Fibroblast of lung (primary cell): ENCODE results near the gene PLA2G3. TPM values are rescaled to one million over a fixed set of nuclear protein-coding genes. Genes with fewer than 3 reads are reported as not detected.

Experiments used
- DNase-seq, 2 donors: peaks; one replicate each; pipeline versions ENCODE4 v3.0.0 to v3.0.0-alpha.2; 2010; ENCODE audit warnings: low read depth in 2 of 2
- H2AFZ ChIP-seq: 2 replicates; pipeline ENCODE4 v1.5.1; 2012; ENCODE audit warnings: low read length, control low read depth, inconsistent platforms
- H3K27ac ChIP-seq: 2 replicates; pipeline ENCODE4 v1.5.1; 2011; ENCODE audit warnings: low read length, control low read depth; ENCODE audit not compliant: insufficient read depth
- H3K27me3 ChIP-seq: 2 replicates; pipeline ENCODE4 v1.5.1; 2011; ENCODE audit warnings: mild to moderate bottlenecking, low read length; ENCODE audit not compliant: control insufficient read depth, insufficient read depth
- H3K36me3 ChIP-seq: 2 replicates; pipeline ENCODE4 v1.5.1; 2011; ENCODE audit warnings: low read length; ENCODE audit not compliant: control insufficient read depth, insufficient read depth
- H3K4me1 ChIP-seq: 2 replicates; pipeline ENCODE4 v1.5.1; 2011; ENCODE audit warnings: low read length; ENCODE audit not compliant: control insufficient read depth, insufficient read depth; ENCODE audit errors: extremely low read depth
- H3K4me2 ChIP-seq: 2 replicates; pipeline ENCODE4 v1.5.1; 2011; ENCODE audit warnings: low read length, control low read depth; ENCODE audit not compliant: insufficient read depth; ENCODE audit errors: extremely low read depth
- H3K4me3 ChIP-seq, 4 experiments: fragments of 200-600 bp in 1 of 4; sonication (generic) in 1 of 4; replicated peaks in 1 of 4; 2 replicates each; pipeline ENCODE4 v1.5.1; 2011 to 2016; ENCODE audit warnings: low read length in 4 of 4, low read depth in 3 of 4, mild to moderate bottlenecking in 3 of 4, control low read depth in 2 of 4, inconsistent platforms in 1 of 4, mixed read lengths in 1 of 4; ENCODE audit not compliant: insufficient read depth in 1 of 4; ENCODE audit errors: control extremely low read depth in 1 of 4
- H3K79me2 ChIP-seq: 2 replicates; pipeline ENCODE4 v1.5.1; 2012; ENCODE audit warnings: mild to moderate bottlenecking, low read length, inconsistent platforms; ENCODE audit not compliant: control insufficient read depth, insufficient read depth
- H3K9ac ChIP-seq: 2 replicates; pipeline ENCODE4 v1.5.1; 2011; ENCODE audit warnings: mild to moderate bottlenecking, low read length, control low read depth; ENCODE audit not compliant: insufficient read depth
- H3K9me3 ChIP-seq: 2 replicates; pipeline ENCODE4 v1.5.1; 2012; ENCODE audit warnings: low read depth, low read length; ENCODE audit not compliant: control insufficient read depth, insufficient read depth
- H4K20me1 ChIP-seq: 2 replicates; pipeline ENCODE4 v1.5.1; 2011; ENCODE audit warnings: low read length; ENCODE audit not compliant: control insufficient read depth, insufficient read depth; ENCODE audit errors: extremely low read depth
- EZH2 ChIP-seq: IDR thresholded peaks from 2 replicates; pipeline ENCODE4 v1.5.1; 2012; ENCODE audit warnings: low read length, control low read depth, mild to moderate bottlenecking; ENCODE audit errors: missing control alignments
- polyA plus RNA-seq, 2 donors: library from polyadenylated mRNA; depleted of rRNA in 1 of 2; stranded (reverse) in 1 of 2; unstranded in 1 of 2; fragments of >200 nt; gene quantifications; 2 replicates each; pipeline ENCODE4 v1.2.1, GENCODE V29; 2011 to 2012; ENCODE audit warnings: missing spikeins in 1 of 2
- total RNA-seq: library from RNA; depleted of rRNA; stranded (reverse); fragments of >200 nt; gene quantifications from 2 replicates; pipeline ENCODE4 v1.2.1, GENCODE V29; 2014
- TF ChIP-seq, protein P1 (sequence below), 2 donors: IDR thresholded peaks in 1 of 2; conservative IDR thresholded peaks in 1 of 2; 1 replicate in 1 of 2; 2 replicates in 1 of 2; pipeline ENCODE4 v1.5.1; 2011 to 2012; ENCODE audit warnings: low read length in 2 of 2, control low read depth in 1 of 2, inconsistent platforms in 1 of 2, low read depth in 1 of 2, mild to moderate bottlenecking in 1 of 2

Gene PLA2G3
- total and polyA plus RNA-seq, 2 donors (not counting 1 experiment from before 2014, with no cell fraction given) = 0.18 to 0.33 TPM

DNA sequence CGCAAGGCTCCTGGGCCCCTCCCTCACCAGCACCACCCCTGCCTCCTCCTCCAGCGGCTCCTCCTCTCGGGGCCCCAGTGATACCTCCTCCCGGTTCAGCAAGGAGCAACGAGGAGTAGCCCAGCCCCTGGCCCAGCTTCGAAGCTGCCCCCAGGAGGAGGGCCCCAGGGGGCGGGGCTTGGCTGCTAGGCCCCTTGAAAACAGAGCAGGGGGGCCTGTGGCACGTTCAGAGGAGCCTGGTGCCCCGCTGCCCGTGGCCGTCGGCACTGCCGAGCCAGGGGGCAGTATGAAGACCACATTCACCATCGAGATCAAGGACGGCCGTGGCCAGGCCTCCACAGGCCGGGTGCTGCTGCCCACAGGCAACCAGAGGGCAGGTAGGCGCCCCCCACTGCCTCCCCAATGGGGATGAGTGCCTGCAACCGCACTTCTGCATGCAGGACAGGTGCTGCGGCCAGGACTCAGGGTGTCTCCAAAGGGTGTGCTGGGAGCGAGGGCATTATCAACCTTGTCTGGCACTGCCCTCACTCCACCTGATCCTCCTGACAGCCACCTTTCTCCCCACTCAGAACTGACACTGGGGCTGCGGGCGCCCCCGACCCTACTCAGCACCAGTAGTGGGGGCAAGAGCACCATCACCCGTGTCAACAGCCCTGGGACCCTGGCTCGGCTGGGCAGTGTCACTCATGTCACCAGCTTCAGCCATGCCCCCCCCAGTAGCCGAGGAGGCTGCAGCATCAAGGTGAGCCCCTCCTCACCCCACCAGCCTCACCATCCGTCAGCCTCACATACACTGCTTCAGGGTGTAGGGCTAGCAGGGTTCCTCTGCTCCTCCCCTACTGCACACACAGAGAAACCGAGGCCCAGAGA, 49.0 kb downstream of the PLA2G3 start:
- no peak for DNase-seq
- Histone ChIP-seq H3K27ac (no peak overlapping the region), H3K36me3 (peaks cover 83% of the 10 kb centered on the region), H2AFZ (no peak overlapping the region), H3K4me1 (no peaks in the 10 kb centered on the region), H3K4me3 (no peak overlapping the region), H3K9ac (no peak overlapping the region), H4K20me1 (no peaks in the 10 kb centered on the region), H3K27me3 (no peaks in the 10 kb centered on the region), H3K4me2 (no peak overlapping the region), H3K9me3 (no peaks in the 10 kb centered on the region), H3K79me2 (peaks cover 40% of the 10 kb centered on the region)
- TF ChIP-seq EZH2 = no peak
- TF ChIP-seq, protein P1, sequence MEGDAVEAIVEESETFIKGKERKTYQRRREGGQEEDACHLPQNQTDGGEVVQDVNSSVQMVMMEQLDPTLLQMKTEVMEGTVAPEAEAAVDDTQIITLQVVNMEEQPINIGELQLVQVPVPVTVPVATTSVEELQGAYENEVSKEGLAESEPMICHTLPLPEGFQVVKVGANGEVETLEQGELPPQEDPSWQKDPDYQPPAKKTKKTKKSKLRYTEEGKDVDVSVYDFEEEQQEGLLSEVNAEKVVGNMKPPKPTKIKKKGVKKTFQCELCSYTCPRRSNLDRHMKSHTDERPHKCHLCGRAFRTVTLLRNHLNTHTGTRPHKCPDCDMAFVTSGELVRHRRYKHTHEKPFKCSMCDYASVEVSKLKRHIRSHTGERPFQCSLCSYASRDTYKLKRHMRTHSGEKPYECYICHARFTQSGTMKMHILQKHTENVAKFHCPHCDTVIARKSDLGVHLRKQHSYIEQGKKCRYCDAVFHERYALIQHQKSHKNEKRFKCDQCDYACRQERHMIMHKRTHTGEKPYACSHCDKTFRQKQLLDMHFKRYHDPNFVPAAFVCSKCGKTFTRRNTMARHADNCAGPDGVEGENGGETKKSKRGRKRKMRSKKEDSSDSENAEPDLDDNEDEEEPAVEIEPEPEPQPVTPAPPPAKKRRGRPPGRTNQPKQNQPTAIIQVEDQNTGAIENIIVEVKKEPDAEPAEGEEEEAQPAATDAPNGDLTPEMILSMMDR (conservative IDR thresholded peaks at IDR 0.05 in 1 of 2, IDR thresholded peaks at IDR 0.05 in 1 of 2; ENCODE audit: low read depth in 1 of 2, low read length in 2 of 2) = no peak

DNA sequence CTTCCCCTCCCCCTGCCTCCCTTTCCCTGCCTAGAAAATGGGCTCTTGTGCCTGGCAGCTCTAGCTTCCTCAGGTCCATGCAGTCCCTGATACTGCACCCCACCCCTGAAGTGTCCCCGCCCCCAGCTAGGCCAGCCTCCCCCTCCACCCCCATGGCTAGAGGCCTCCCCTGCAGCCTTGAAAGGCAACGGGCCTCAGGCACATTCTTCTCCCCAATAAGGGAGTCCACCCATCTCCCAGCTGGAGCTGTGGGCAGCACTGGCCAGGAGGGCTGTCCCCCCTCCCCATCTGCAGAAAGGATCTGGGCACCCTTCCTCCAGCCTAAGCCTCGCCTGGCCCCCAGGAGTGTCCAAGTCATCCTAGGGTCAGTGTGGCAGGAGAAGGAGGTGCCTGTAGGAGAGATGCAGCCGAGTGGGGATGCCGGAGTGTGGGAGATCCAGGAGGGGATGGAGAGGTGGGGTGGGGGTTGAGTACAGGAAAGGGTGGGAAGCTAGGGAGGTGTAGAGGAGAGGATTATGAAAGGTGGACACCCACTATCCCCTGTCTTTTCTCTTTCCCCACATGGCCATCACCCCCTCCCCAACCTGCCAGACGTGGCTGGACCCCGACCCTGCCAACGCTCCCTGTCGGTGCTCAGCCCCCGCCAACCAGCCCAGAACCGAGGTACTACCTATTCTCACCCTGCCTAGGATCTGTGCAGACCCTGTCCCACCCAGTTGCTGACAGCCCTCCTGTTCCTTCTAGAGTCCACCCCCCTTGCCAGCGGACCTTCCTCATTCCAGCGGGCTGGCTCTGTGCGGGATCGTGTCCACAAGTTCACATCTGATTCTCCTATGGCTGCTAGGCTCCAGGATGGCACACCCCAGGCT, 49.9 kb downstream of the PLA2G3 start:
- no peak overlapping the region for H2AFZ ChIP-seq
- no peaks in the 10 kb centered on the region for H3K9me3 ChIP-seq
- no peak for TF ChIP-seq EZH2
- TF ChIP-seq, protein P1 (conservative IDR thresholded peaks at IDR 0.05 in 1 of 2, IDR thresholded peaks at IDR 0.05 in 1 of 2; ENCODE audit: low read depth in 1 of 2, low read length in 2 of 2) = no peak
- no peak overlapping the region for H3K4me2 ChIP-seq
- no peak overlapping the region for H3K27ac ChIP-seq
- H3K36me3 ChIP-seq = peaks cover 80% of the 10 kb centered on the region
- peaks cover 49% of the 10 kb centered on the region for H3K79me2 ChIP-seq
- no peaks in the 10 kb centered on the region for H4K20me1 ChIP-seq
- H3K4me3 ChIP-seq = no peak overlapping the region
- H3K9ac ChIP-seq = no peak overlapping the region
- H3K27me3 ChIP-seq = no peaks in the 10 kb centered on the region
- DNase-seq = no peak
- H3K4me1 ChIP-seq = peaks cover 8% of the 10 kb centered on the region
